ENCODE results near the gene SPRR2B. TPM values are rescaled to one million over a fixed set of nuclear protein-coding genes. Genes with fewer than 3 reads are reported as not detected.

Gene SPRR2B
- total RNA-seq, 4 donors from 2014 or later: not detected

- WGBS, 2 donors: 81 to 83% methylated on average over 1 of the region's 1 CpG
- Histone ChIP-seq H3K36me3 (no peaks in the 10 kb centered on the region), H3K4me3 (replicated peaks in 1 of 3) (no peak overlapping the region), H3K9me3 (no peaks in the 10 kb centered on the region), H3K4me1 (no peaks in the 10 kb centered on the region), H3K27me3 (no peaks in the 10 kb centered on the region), H3K27ac (no peak overlapping the region)
- intact Hi-C loops (cut with DNase I): no loop called here
- TF ChIP-seq, protein P1, sequence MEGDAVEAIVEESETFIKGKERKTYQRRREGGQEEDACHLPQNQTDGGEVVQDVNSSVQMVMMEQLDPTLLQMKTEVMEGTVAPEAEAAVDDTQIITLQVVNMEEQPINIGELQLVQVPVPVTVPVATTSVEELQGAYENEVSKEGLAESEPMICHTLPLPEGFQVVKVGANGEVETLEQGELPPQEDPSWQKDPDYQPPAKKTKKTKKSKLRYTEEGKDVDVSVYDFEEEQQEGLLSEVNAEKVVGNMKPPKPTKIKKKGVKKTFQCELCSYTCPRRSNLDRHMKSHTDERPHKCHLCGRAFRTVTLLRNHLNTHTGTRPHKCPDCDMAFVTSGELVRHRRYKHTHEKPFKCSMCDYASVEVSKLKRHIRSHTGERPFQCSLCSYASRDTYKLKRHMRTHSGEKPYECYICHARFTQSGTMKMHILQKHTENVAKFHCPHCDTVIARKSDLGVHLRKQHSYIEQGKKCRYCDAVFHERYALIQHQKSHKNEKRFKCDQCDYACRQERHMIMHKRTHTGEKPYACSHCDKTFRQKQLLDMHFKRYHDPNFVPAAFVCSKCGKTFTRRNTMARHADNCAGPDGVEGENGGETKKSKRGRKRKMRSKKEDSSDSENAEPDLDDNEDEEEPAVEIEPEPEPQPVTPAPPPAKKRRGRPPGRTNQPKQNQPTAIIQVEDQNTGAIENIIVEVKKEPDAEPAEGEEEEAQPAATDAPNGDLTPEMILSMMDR (IDR thresholded peaks at IDR 0.05): no peak
- no peak for TF ChIP-seq POLR2A (IDR thresholded peaks at IDR 0.05)
- DNase-seq: no peak
Observed at GRCh38 chr1:153035211-153035610, 36.2 kb downstream of the SPRR2B start.

DNA sequence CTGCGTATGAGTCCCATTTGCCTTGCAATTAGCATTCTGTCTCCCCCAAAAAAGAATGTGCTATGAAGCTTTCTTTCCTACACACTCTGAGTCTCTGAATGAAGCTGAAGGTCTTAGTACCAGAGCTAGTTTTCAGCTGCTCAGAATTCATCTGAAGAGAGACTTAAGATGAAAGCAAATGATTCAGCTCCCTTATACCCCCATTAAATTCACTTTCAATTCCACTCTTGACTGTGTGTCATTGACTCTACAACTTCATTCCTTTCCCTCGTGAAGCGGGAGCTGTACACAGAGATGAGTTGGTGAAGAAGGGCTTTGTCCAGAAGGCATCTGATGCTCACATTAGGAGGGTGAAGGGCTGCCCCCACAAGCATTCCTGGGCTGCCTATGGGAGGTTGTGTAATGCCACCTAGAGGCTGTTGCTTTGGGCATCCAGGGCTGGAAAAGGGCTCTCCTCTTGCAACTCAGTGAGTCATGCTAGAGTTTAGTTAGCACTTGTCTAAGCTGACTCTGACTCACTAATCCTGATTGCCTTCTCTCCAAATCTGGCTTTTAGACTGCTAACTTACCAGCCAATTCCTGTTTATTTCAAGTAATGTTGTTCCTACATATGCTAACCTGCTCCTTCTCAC is 38.6 kb downstream of the SPRR2B start:
- TF ChIP-seq POLR2A (IDR thresholded peaks at IDR 0.05): no peak
- TF ChIP-seq, protein P1 (IDR thresholded peaks at IDR 0.05): no peak
- Histone ChIP-seq H3K4me1 (no peaks in the 10 kb centered on the region), H3K9me3 (no peaks in the 10 kb centered on the region), H3K36me3 (no peaks in the 10 kb centered on the region), H3K27me3 (no peaks in the 10 kb centered on the region), H3K4me3 (replicated peaks in 1 of 3) (no peak overlapping the region), H3K27ac (no peak overlapping the region)
- DNase-seq: no peak
- intact Hi-C loops (cut with DNase I): no loop called here
- WGBS, 2 donors: 40 to 53% methylated on average over 3 of the region's 3 CpGs

DNA sequence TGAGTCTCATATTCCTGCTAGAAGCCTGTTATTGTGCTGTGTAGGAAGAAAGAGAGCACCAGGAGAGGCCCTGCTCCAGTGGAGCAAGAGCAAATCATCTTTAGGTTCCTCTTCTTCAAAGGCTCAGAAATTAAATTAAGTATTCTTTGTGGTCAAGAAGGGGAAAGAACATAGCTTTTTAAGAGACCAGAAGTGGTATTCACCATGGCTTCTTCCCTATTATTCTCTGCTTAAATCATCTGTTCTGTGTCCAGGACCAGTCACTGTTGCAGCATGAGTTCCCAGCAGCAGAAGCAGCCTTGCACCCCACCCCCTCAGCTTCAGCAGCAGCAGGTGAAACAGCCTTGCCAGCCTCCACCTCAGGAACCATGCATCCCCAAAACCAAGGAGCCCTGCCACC is 39.3 kb downstream of the SPRR2B start:
- no peaks in the 10 kb centered on the region for H3K27me3 ChIP-seq
- DNase-seq: no peak
- no peaks in the 10 kb centered on the region for H3K9me3 ChIP-seq
- intact Hi-C loops (cut with DNase I): no loop called here
- H3K4me1 ChIP-seq: no peaks in the 10 kb centered on the region
- no peaks in the 10 kb centered on the region for H3K36me3 ChIP-seq
- no peak overlapping the region for H3K27ac ChIP-seq
- no peak overlapping the region for H3K4me3 ChIP-seq (replicated peaks in 1 of 3)
- TF ChIP-seq, protein P1 (IDR thresholded peaks at IDR 0.05): no peak
- TF ChIP-seq POLR2A (IDR thresholded peaks at IDR 0.05): no peak

- intact Hi-C loops (cut with DNase I): no loop called here
- no peak for TF ChIP-seq POLR2A (IDR thresholded peaks at IDR 0.05)
- TF ChIP-seq, protein P1 (IDR thresholded peaks at IDR 0.05): no peak
- Histone ChIP-seq H3K36me3 (no peaks in the 10 kb centered on the region), H3K27me3 (no peaks in the 10 kb centered on the region), H3K27ac (no peak within 1 kb of the TSS), H3K4me1 (no peaks in the 10 kb centered on the region), H3K9me3 (no peaks in the 10 kb centered on the region), H3K4me3 (replicated peaks in 1 of 3) (no peak within 1 kb of the TSS)
- no peak for DNase-seq
Observed at GRCh38 chr1:153030895-153031294, 40.5 kb downstream of the SPRR2B start, which contains the start of gene SPRR1B. SPRR1B (plus strand) TSS chr1:153031203; CDS start chr1:153032346, 1,143 bp downstream.

GRCh38 chr1:153028766-153029165 is 42.6 kb downstream of the SPRR2B start:
- Histone ChIP-seq H3K27me3 (no peaks in the 10 kb centered on the region), H3K9me3 (no peaks in the 10 kb centered on the region), H3K36me3 (no peaks in the 10 kb centered on the region), H3K27ac (no peak overlapping the region), H3K4me3 (replicated peaks in 1 of 3) (no peak overlapping the region), H3K4me1 (no peaks in the 10 kb centered on the region)
- DNase-seq: no peak
- intact Hi-C loops (cut with DNase I): no loop called here
- 65 to 75% methylated on average over 1 of the region's 1 CpG for WGBS, 2 donors
- no peak for TF ChIP-seq POLR2A (IDR thresholded peaks at IDR 0.05)
- TF ChIP-seq, protein P1 (IDR thresholded peaks at IDR 0.05): no peak

Measured in thyroid gland (tissue), 4 donors.